ENCODE measurements around the gene TOGARAM2.

The TOGARAM2 gene

DNA sequence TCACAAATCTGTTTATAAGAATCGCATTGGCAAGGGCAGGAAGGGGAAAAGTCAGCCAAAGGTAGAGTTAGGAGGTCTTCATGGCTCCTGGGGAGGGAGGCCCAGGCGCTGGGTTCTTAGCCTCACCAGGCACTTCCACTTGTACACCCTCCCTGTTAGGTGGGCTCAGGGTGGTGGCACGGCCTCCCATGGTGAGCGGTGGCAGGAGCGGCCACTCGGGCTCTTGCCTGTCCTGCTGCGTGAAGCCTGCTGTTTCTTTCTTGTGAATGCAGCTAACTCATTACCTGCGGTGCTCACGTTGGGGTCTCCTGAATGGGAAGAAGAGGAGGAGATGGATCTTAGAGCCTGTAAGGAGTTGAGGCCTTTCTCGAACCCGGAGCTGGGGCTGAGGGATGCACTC is 40.8 kb downstream of the TOGARAM2 start:
- no peak for DNase-seq (ENCODE audit: low spot score)

DNA sequence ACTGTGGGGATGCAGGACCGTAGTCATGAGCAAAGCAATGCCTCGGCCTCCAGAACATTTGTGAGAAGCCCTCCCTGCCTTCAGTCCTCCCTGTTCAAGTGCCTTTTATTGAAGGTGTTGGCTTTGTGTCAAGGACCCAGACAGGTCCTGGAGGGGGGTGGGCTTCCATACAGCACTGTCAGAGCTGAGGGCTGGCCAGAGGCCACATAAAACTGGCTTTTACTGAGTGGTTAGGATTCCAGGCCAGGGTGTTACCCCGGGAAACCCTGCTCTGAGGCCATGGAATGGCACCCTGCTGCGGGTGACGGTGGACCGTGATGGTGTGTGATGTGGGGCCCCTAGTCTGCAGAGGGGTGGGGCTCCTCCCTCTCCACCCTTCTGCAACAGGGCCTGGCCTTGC is 41.6 kb downstream of the TOGARAM2 start:
- DNase-seq (ENCODE audit: low spot score) = no peak

DNA sequence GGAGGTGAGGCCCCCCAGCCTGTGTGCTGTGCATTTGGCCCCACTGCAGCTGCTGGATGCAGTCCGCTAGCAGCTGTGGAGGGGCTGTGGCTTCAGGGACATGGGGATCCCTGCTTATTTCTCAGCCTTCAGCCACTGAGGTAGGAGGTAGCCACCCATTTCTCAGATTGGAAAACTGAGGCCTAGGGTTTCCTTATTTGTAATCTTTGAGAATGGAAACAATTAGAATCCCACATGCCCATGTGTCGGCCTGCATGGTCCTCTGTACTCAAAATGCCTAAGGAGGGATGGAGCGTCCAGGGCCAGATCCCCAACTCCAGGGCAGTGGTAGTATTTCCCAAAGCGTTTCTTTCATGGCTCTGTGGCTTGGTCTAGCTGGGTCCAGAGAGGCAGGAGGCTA is 42.1 kb downstream of the TOGARAM2 start:
- no peak for DNase-seq (ENCODE audit: low spot score)

DNA sequence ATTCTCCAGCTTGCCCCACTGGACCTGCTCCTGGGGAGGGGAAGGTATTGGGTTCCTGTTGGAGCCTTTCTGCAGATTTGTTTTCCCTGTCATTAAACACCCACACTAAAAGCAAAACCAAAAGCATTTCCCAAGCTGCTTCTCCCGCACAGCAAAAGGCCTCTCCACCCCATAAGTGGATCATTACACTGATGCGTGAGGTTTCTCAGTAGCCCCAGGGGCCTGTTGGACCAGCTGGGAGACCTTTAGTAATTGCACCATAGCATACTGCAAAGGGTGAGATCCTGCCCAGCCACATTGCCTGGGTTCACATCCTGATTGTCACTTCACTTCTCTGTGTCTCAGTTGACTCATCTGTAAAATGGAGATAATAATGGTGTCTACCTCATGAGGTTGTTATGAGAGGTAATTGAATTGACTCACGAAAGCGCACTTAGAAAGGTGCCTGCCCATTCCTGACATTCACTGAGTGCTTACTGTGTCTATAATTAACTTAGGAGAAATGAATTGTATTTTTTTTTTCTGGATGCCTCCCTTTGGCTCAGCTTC is 43.9 kb downstream of the TOGARAM2 start:
- DNase-seq (ENCODE audit: low spot score) = no peak

DNA sequence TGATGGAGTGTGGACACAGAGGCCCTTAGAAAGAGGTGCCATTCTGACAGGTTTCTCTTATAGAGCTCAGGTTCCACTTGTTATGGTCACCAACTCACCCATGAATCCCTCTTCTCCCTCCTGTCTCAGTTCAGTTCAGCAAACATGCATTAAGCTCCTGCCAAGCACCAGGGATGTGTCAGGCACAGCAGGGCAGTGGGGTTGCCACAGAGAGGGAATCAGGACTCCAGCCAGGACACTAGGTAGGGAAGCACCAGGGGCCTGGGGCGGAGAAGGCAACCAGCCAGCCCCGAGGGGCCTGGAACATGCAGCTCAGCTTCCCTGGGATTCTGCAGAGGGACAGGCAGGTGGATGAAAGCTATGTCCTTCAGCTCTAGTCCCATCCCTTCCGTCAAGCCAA is 44.6 kb downstream of the TOGARAM2 start:
- DNase-seq (ENCODE audit: low spot score) = no peak

DNA sequence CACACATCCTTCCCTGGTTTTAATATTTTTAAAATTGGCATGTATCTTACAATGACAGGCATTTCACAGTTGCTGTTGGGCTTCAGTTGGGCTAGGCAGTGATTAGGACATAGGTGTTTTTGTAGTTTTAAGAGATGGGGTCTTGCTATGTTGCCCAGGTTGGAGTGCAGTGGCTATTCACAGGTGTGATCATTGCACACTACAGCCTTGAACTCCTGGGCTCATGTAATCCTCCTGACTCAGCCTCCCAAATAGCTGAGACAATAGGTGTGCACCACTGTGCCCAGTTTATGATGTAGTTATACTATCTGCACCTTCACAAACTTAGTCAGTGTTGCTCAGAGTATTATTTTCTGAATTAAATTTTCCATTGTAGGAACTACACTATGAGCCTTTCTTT is 49.9 kb downstream of the TOGARAM2 start:
- DNase-seq (ENCODE audit: low spot score) = no peak

DNA sequence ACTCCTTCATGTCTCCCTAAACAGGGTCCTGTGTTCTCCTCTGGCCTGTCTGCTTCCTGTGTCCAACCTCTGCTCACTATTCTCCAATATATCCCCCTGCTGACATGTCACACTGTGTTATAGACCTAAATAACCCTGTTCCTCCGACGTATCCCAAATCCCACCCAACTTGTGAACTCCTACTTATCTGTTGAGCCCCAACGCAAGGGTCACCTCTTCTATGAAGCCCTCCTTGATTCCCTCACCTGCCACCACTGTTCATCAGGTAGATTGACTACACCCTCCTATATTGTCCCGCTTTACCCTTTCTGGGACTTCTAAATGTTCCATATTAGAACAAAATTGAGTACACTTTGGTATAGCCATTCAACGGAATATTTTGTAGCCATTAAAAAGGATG is 51.1 kb downstream of the TOGARAM2 start:
- no peak for DNase-seq (ENCODE audit: low spot score)

DNA sequence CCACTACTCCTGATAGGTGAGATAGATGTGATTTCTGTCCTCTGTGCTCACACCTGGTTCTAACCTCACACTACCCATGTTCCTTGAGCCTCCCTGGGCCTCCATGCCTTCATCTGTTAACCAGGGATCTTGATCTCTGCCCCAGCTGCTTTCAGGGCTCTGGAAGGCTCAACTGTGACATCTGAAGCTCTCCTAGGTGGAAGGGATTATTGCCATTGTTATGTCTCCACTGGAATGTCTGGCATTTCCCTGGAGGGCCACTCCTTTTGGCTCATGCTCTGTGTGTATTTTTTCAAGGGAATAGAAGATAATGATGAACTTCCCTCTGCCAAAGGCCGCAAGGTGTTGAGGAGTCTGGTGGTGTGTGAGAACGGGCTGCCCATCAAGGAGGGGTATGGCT is 52.1 kb downstream of the TOGARAM2 start:
- no peak for DNase-seq (ENCODE audit: low spot score)

DNA sequence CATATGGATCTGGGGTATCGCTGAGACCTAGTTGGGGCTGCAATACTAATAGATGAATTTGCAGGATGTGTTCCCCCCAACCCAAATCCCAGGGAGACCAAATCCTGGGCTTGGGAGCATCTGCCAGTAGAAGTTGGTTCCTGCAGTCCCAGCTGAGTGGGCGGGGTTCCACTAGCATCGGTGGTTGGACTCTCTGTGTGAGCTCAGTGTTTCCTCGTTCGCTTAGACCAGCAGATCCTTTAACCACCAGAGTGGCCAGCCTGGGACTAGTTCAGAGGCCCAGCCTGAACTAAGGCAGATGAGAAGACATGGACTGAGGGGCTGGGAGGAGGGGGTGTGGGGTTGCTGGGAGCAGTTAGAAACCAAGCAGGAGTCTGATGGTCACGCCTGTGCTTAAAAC is 52.6 kb downstream of the TOGARAM2 start:
- DNase-seq (ENCODE audit: low spot score) = no peak

DNA sequence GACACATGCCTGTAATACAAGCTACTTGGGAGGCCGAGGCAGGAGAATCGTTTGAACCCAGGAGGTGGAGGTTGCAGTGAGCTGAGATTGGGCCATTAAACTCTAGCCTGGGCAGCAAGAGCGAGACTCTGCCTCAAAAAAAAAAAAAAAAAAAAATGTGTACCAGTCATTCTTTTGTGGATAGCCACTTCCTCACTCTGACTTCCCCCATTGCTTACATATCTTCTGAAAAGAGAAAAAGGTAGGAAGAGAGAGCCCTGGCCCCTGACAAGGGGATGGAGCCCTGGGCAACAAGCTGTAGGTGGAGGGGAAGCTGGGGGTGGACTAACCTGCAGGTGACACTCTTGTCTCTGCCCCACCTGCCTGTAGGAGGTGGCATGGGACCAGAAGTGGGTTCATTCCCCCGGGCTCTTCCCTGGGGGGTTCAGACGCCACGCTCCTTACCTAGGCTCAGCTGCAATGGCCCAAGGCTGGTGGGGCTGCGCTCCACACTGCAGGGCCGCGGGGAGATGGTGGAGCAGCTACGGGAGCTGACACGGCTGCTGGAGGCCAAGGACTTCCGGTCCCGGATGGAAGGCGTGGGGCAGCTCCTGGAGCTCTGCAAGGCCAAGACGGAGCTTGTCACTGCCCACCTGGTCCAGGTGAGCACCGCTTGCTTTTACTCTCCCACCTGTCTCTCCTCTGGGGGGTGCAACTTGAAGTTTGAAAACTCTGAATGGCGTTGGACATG is 54.1 kb downstream of the TOGARAM2 start:
- no peak for DNase-seq (ENCODE audit: low spot score)

DNA sequence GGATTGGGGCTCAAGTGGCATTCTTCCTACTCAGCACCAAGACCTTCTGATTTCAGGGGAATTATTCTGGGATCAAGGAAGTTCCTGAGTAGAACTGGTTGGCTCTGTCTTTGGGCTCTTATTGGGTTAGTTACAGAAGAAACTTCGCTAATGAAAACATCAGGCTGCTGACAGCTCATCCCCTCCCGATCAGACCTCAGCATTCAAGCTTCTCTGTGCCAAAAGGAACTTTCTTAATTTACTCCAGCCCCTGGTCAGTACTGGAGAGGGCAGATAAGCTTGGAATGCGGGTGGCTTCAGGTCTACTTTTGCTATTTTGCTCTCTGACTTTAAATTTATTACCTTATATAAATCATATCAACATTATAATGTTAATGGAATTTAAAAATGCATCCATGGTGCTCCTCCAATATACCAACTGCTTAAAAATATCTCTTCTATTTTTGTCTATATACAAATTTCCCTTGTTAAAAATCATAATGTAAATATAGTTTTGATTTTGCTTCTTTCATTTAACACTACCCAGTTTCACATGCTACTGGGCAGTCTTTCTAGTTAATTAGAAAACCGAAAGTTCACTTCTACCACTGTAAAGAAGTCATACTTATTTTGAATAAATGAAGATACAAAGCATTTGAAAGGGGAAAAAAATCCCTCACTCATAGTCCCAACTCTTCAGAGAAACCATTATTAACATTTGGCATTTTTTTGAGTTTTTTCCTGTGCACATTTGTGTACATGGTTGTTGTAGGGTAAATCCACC is 58.8 kb downstream of the TOGARAM2 start:
- DNase-seq (ENCODE audit: low spot score) = no peak

DNA sequence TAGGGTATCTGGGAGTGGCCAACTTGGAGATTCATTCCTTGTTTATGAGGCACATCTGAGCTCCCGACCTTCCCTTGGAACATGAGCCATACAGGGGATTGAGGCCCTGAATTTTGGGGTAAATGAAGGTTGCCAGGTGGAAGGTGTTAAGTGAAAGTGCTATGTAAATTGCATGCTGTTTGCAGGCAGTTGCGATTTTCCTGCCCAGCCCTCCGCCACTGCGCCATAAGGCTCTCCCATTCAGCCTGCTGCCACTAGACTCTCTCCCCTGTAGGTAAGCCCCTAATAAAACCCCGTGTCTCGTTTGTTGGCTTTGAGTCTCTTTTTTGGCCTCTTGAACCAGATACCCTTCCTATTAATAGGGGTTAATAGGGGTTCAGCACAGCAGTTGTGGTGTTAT is 59.5 kb downstream of the TOGARAM2 start:
- DNase-seq (ENCODE audit: low spot score) = no peak

DNA sequence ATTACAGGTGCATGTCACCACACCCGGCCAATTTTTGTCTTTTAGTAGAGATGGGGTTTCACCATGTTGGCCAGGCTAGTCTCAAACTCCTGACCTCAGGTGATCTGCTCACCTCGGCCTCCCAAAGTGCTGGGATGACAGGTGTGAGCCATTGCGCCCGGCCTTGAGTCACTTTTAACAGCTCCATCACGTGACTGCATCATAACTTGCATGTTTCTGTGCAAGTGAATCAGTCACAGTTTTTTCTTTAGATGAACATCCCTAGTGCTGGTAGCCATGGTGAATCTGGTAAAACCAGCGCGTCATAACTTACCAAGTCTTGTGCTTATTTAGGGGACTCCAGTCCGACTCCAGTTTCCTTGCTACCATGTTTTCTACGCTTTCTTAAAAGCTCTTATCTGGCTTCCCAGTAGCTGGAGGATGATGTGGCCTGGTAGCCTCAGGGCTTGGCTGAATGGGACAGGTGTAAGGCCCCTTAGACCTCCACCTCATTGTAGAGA is 60.1 kb downstream of the TOGARAM2 start:
- no peak for DNase-seq (ENCODE audit: low spot score)

DNA sequence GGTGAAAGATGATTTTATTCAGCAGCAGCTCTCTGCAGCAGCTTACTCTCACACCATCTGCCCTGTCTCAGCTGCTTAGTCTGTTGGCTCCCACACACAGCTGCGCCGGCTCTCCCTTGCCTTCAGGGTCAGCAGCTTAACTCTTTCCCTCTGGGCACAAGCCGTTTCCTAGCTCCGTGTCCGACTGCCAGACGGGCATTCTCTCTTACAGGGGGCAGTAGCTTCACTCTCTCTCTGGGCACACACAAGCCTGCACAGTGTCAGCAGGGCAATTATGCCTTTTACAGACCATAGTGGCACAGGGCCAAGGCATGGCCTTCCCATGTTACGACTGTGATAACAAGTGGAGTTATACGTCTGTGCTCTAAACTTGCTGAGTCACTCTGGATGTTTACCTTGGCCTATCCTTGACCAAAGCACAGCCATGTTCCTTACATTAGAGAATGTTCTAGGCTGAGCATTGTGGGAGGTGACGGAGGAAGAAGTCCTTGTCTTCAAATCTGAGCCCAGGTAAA is 61.5 kb downstream of the TOGARAM2 start:
- DNase-seq (ENCODE audit: low spot score) = peak; percentile 46

DNA sequence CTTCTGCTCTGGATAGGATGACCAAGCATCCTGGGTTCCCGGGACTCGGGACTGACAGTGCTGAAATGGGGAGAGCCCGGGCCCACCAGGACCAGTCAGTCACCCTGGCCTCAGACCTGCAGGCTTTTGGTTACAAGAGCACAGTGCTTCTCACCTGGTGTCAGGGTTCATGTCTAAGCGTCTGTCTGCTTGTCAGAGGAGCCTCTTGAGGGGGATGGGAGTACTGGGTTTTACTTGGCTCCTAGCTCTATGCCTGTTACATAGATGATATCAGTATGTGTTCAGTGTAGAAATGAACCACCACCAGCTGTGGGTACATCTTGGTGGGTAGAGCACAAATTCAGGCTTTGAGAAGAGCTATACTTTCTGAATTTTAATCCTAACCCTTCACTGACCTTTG is 63.4 kb downstream of the TOGARAM2 start:
- no peak for DNase-seq (ENCODE audit: low spot score)

DNA sequence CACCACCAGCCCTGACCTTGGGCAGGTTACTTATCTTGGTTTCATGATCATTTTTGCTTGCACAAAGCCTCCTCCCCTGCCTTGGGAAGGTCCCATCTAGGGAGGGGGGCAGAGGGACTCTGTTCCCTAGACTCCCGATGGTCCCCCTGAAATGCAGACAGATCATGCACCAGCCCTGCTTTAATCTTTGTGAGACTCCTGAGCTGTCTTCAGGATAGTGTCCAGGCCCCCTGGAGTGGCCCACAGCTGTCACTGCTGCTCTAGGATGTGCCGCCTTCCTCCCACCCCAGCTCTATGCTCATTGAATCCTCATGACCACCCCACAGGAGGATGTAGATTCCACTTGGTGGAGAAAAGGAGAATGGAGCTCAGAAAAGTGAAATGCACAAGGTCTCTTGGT is 65.2 kb downstream of the TOGARAM2 start:
- no peak for DNase-seq (ENCODE audit: low spot score)

DNA sequence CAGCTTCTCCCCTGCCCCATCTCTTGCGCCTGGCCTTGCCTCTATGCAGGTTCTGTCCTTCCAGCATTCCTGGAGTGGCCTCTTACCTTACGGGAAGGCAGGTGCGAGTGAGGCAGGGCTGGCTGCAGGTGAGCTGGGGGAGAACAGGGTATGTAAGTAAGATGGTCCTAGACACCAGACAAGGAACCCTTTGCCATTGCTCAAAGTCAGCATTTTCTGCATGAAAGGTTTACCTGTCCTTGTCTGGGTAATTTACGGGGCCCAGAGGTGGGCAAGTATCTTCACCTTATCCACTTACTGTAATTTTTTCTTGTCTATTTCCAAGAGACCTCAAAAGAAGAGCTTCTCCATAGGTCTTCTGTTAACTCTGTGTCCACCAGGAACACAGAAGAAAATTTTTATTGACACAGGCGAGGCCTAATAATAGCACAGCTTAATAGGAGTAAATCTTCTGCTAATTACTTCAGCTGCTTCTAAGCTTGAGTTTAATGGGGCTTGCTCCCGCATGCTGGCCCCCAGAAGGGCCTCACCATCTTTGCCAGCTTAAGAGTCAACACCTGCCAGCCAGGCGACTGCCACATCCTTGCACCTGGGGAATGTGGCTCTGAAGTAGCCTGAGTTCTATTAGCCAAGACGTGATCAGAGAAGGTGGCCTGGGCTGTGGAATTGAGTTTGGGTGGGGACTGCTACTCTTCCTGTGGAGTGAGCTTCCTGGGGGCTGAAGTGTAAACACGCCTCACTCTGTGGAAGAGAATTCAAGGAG is 66.2 kb downstream of the TOGARAM2 start:
- no peak for DNase-seq (ENCODE audit: low spot score)

DNA sequence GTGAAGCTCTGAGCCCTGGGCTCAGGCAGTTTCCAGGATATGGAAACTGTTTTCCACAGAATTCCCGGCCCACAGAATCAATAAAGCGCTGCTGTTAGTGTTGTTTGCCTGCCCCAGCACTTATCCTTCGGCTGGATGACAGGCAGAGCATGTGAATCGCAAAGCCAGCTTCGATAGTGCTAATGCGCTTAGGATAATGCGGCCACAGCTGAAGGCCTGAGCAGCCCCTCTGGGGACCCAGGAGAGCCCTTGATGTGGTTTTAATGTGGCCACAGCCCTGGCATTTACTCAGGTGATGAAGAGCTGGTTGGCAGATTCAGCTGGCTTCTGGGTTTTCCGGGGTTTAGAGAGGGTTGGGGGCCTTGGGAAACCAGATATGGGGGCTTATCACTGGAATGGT is 69.5 kb downstream of the TOGARAM2 start:
- no peak for DNase-seq (ENCODE audit: low spot score)

DNA sequence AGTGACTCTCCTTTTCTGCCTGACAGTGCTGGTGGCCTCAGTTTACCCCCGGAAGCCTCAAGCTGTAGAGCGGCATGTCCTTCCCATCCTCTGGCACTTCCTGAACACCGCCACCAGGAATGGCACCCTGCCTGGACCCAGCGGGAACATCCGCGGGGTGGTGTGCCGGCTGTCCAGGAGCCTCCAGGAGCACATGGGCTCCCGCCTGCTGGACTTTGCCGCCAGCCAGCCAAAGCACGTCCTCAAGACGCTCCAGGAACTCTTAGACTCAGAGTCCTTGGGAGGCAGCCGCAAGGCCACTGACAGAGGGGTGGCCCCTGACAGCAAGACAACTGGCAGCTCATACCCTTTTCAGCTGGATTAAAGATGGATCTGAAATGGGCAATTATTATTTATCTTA is 70.6 kb downstream of the TOGARAM2 start:
- DNase-seq (ENCODE audit: low spot score) = no peak

DNA sequence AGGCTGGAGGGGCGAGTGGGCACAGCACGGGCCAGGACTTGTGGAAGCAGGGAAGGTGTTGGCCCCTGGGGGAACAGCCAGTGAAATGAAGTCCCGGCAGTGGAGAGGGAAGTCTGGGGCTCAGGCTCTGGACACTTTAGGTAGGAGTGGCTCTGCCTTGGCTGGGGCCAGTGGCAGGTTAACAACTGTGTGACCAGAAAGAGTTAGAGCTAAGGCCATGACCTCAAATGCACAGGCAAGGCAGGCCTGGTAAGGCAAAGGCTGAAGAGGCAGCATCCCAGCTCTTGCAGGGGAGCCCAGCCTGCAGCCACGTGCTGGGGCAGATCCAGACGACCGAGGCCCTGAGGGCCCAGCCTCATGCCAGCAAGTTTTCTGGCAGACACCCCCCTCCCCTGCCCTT is 71.7 kb downstream of the TOGARAM2 start:
- DNase-seq (ENCODE audit: low spot score) = no peak

DNA sequence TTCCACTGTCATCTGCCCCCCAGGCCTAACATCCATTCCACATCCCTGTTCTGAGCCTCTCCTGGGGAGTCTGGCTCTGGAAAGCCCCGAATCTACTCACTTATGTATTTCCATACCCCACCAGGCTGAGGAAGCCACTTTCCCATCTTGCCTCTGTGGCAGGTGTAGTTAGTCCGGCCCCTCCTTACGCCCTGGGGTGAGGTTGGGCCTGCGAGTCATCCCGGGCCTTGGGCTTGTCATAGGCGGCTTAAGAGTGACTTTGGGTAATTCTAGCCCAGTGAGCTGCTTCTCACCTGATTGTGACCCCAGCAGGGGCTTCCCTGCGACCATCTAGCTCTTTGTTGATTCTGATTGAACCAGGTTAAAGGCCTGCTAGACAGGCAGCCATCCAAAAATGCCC is 72.1 kb downstream of the TOGARAM2 start:
- DNase-seq (ENCODE audit: low spot score) = no peak

DNA sequence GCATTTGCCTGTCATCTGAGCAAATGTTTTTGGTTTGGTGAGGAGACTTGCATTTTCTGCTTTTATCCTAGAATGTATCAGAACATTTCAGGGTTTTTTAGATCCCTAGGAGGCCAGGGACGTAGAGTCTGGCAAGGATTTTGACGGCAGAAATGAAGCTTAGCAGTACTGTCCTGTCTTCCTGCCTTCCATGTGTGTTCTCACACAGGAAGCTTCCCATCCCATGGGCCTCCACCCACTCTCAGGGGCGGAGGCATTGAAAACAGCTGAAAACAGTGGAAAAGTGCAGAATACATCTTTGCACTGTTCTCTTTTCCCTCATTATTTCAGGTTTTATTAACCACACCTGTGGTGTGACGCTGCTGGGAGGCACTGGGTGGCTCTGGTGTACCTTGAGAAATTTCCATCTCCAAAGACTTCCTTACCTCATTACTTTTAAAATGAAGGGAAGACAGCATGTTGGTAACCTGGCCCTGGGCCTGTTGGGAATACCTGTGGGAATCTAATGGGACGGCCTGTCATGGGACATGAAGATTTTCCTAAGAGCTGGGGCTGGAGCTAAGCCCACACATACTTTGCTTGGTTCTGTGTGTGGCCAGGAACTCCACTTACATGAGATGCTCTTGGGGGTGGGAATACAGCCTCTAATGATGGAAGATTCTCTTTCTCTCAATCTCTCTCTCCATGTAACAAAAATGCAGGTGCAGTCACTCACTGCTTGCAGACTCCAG is 72.7 kb downstream of the TOGARAM2 start:
- no peak for DNase-seq (ENCODE audit: low spot score)
